ENCODE data around the gene GPR21. TPM values are rescaled to one million over a fixed set of nuclear protein-coding genes. Genes with fewer than 3 reads are reported as not detected.

The GPR21 gene
- total RNA-seq, 1 experiment from 2014 or later, result 1.1 TPM

DNA sequence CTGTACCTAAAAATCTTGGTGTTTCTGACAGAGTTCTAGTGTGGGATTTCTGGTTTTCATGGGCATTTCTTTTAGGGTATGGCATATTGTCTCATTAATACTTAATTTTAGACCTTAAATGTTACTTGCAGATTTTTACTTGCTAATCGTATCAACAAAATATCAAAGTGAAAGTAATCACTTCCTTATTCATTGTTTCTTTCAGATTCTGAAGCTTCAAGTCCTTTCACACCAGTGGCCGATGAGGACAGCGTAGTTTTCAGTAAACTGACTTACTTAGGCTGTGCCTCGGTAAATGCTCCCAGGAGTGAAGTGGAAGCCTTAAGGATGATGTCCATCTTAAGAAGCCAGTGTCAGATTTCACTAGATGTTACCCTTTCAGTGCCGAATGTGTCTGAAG, 47.5 kb upstream of the GPR21 start:
- Histone ChIP-seq H3K4me1 (ENCODE audit: control insufficient read depth in 1 of 2, insufficient read depth in 2 of 2, low read length in 2 of 2) (no peaks in the 10 kb centered on the region), H3K9me2 (ENCODE audit: insufficient read depth) (no peaks in the 10 kb centered on the region), H3K27me3 (ENCODE audit: insufficient read depth, low read length) (no peaks in the 10 kb centered on the region), H4K20me1 (ENCODE audit: insufficient read depth) (no peaks in the 10 kb centered on the region), H3K9me3 (ENCODE audit: control insufficient read depth in 1 of 2, insufficient read depth in 1 of 2, low read depth in 1 of 2, low read length in 2 of 2) (no peaks in the 10 kb centered on the region), H3K27ac (ENCODE audit: low read depth, low read length) (no peak overlapping the region), H3K4me2 (ENCODE audit: low read length) (no peak overlapping the region), H3K9ac (ENCODE audit: low read length) (no peak overlapping the region), H3K4me3 (replicated peaks in 1 of 2; ENCODE audit: low read depth in 1 of 2, low read length in 2 of 2) (no peak overlapping the region), H3K79me2 (ENCODE audit: insufficient read depth, low read length) (peaks cover 5% of the 10 kb centered on the region; the same call in 1 of the 2 replicates), H2AFZ (ENCODE audit: low read depth, low read length, poor library complexity, severe bottlenecking) (no peak overlapping the region), H3K36me3 (ENCODE audit: control insufficient read depth in 1 of 2, insufficient read depth in 2 of 2, low read length in 2 of 2) (peaks cover 10 to 14% of the 10 kb centered on the region in 2 experiments; a peak in 3 of 4 replicates)
- RAD21 ChIA-PET (ENCODE audit: low non-redundant PET in 1 of 2, low total read pairs in 2 of 2, uncharacterized antibody in 2 of 2, unreplicated experiment in 2 of 2), result no interaction called here
- POLR2A ChIA-PET, result no interaction called here
- intact Hi-C loops (cut with micrococcal nuclease), result no loop called here
- CTCF ChIA-PET, result no interaction called here
- DNase-seq (ENCODE audit: low read depth, low spot score), result no peak
- no peak for ATAC-seq
- no peak for TF ChIP-seq EZH2 (IDR thresholded peaks at IDR 0.05)
- no peak for TF ChIP-seq YY1 (IDR thresholded peaks at IDR 0.05; ENCODE audit: extremely low read depth, insufficient replicate concordance, low read depth, low read length)
- no peak for TF ChIP-seq CEBPB (IDR thresholded peaks at IDR 0.05; ENCODE audit: low read depth)
- TF ChIP-seq POLR2AphosphoS5 (IDR thresholded peaks at IDR 0.05; ENCODE audit: low read depth, low read length), result no peak
- TF ChIP-seq, protein P1, sequence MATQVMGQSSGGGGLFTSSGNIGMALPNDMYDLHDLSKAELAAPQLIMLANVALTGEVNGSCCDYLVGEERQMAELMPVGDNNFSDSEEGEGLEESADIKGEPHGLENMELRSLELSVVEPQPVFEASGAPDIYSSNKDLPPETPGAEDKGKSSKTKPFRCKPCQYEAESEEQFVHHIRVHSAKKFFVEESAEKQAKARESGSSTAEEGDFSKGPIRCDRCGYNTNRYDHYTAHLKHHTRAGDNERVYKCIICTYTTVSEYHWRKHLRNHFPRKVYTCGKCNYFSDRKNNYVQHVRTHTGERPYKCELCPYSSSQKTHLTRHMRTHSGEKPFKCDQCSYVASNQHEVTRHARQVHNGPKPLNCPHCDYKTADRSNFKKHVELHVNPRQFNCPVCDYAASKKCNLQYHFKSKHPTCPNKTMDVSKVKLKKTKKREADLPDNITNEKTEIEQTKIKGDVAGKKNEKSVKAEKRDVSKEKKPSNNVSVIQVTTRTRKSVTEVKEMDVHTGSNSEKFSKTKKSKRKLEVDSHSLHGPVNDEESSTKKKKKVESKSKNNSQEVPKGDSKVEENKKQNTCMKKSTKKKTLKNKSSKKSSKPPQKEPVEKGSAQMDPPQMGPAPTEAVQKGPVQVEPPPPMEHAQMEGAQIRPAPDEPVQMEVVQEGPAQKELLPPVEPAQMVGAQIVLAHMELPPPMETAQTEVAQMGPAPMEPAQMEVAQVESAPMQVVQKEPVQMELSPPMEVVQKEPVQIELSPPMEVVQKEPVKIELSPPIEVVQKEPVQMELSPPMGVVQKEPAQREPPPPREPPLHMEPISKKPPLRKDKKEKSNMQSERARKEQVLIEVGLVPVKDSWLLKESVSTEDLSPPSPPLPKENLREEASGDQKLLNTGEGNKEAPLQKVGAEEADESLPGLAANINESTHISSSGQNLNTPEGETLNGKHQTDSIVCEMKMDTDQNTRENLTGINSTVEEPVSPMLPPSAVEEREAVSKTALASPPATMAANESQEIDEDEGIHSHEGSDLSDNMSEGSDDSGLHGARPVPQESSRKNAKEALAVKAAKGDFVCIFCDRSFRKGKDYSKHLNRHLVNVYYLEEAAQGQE (IDR thresholded peaks at IDR 0.05; ENCODE audit: low read depth), result no peak
- TF ChIP-seq, protein P2, sequence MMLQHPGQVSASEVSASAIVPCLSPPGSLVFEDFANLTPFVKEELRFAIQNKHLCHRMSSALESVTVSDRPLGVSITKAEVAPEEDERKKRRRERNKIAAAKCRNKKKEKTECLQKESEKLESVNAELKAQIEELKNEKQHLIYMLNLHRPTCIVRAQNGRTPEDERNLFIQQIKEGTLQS (IDR thresholded peaks at IDR 0.05), result no peak
- TF ChIP-seq, protein P3, sequence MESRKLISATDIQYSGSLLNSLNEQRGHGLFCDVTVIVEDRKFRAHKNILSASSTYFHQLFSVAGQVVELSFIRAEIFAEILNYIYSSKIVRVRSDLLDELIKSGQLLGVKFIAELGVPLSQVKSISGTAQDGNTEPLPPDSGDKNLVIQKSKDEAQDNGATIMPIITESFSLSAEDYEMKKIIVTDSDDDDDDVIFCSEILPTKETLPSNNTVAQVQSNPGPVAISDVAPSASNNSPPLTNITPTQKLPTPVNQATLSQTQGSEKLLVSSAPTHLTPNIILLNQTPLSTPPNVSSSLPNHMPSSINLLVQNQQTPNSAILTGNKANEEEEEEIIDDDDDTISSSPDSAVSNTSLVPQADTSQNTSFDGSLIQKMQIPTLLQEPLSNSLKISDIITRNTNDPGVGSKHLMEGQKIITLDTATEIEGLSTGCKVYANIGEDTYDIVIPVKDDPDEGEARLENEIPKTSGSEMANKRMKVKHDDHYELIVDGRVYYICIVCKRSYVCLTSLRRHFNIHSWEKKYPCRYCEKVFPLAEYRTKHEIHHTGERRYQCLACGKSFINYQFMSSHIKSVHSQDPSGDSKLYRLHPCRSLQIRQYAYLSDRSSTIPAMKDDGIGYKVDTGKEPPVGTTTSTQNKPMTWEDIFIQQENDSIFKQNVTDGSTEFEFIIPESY (IDR thresholded peaks at IDR 0.05; ENCODE audit: extremely low read depth, insufficient replicate concordance, low read length), result no peak
- no peak for TF ChIP-seq SP1 (IDR thresholded peaks at IDR 0.05; ENCODE audit: low read depth)
- no peak for TF ChIP-seq JUND (IDR thresholded peaks at IDR 0.05)
- no peak for TF ChIP-seq EGR1 (IDR thresholded peaks at IDR 0.05; ENCODE audit: low read depth)
- no peak for TF ChIP-seq CBX3 (IDR thresholded peaks at IDR 0.05; ENCODE audit: low read depth)
- TF ChIP-seq, protein P4, sequence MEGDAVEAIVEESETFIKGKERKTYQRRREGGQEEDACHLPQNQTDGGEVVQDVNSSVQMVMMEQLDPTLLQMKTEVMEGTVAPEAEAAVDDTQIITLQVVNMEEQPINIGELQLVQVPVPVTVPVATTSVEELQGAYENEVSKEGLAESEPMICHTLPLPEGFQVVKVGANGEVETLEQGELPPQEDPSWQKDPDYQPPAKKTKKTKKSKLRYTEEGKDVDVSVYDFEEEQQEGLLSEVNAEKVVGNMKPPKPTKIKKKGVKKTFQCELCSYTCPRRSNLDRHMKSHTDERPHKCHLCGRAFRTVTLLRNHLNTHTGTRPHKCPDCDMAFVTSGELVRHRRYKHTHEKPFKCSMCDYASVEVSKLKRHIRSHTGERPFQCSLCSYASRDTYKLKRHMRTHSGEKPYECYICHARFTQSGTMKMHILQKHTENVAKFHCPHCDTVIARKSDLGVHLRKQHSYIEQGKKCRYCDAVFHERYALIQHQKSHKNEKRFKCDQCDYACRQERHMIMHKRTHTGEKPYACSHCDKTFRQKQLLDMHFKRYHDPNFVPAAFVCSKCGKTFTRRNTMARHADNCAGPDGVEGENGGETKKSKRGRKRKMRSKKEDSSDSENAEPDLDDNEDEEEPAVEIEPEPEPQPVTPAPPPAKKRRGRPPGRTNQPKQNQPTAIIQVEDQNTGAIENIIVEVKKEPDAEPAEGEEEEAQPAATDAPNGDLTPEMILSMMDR (IDR thresholded peaks at IDR 0.05 in 2 of 3, conservative IDR thresholded peaks at IDR 0.05 in 1 of 3; ENCODE audit: borderline replicate concordance in 1 of 3, insufficient read depth in 1 of 3, low read depth in 2 of 3, low read length in 2 of 3), result no peak
- TF ChIP-seq TCF7L2 (IDR thresholded peaks at IDR 0.05; ENCODE audit: borderline replicate concordance, extremely low read depth, insufficient read depth, insufficient read length), result no peak
- no peak for TF ChIP-seq POLR2A (IDR thresholded peaks at IDR 0.05; ENCODE audit: borderline replicate concordance, extremely low read depth, insufficient read depth, insufficient read length)
- no peak for TF ChIP-seq FOSL1 (IDR thresholded peaks at IDR 0.05; ENCODE audit: low read depth)
- TF ChIP-seq RAD21 (IDR thresholded peaks at IDR 0.05; ENCODE audit: low read depth), result no peak
- TF ChIP-seq, protein P5, sequence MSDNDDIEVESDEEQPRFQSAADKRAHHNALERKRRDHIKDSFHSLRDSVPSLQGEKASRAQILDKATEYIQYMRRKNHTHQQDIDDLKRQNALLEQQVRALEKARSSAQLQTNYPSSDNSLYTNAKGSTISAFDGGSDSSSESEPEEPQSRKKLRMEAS (IDR thresholded peaks at IDR 0.05), result no peak
- no TSS peak for BruUV-seq (replicated peaks)

Measured in HCT116 (cell line).